BE2C (cell line): ENCODE measurements around the gene ZNF511.

ENCODE experiments used
- DNase-seq: peaks from one replicate; pipeline ENCODE4 v3.0.0-alpha.2; 2020
- H3K27me3 ChIP-seq: fragments of 250-450 bp; sonication (Bioruptor Pico); 2 replicates; pipeline ENCODE4 v1.5.1; 2020; ENCODE audit warnings: mild to moderate bottlenecking
- H3K36me3 ChIP-seq: fragments of 250-450 bp; sonication (Bioruptor Pico); 2 replicates; pipeline ENCODE4 v1.5.1; 2020; ENCODE audit warnings: mild to moderate bottlenecking
- H3K4me1 ChIP-seq: fragments of 250-450 bp; sonication (Bioruptor Pico); 2 replicates; pipeline ENCODE4 v1.5.1; 2020
- H3K4me3 ChIP-seq: 2 replicates; pipeline ENCODE4 v1.5.1; 2011; ENCODE audit warnings: low read depth, low read length
- H3K9me3 ChIP-seq: fragments of 250-450 bp; sonication (Bioruptor Pico); 2 replicates; pipeline ENCODE4 v1.5.1; 2020
- CTCF ChIP-seq: IDR thresholded peaks from 2 replicates; pipeline ENCODE4 v1.5.1; 2012; ENCODE audit warnings: mild to moderate bottlenecking, low read depth, low read length

Gene ZNF511

GRCh38 chr10:133280391-133281059, 28.2 kb upstream of the ZNF511 start:
- no peak for TF ChIP-seq CTCF
- H3K36me3 ChIP-seq, result peaks cover 18% of the 10 kb centered on the region

GRCh38 chr10:133281084-133281483, 27.6 kb upstream of the ZNF511 start:
- Histone ChIP-seq H3K4me3 (no peak overlapping the region), H3K9me3 (no peaks in the 10 kb centered on the region), H3K27me3 (peaks cover 4% of the 10 kb centered on the region), H3K4me1 (peaks cover 3% of the 10 kb centered on the region; the same call in 1 of the 2 replicates), H3K36me3 (peaks cover 18% of the 10 kb centered on the region)
- no peak for TF ChIP-seq CTCF
- DNase-seq, result no peak

More at GRCh38 chr10:133280391-133281059, 28.2 kb upstream of the ZNF511 start:
- peaks cover 10% of the 10 kb centered on the region for H3K27me3 ChIP-seq
- H3K4me1 ChIP-seq, result peaks cover 3% of the 10 kb centered on the region; the same call in 1 of the 2 replicates
- DNase-seq, result no peak
- H3K4me3 ChIP-seq, result no peak overlapping the region
- no peaks in the 10 kb centered on the region for H3K9me3 ChIP-seq

GRCh38 chr10:133281628-133282372, 26.9 kb upstream of the ZNF511 start:
- H3K4me3 ChIP-seq, result no peak overlapping the region
- H3K9me3 ChIP-seq, result no peaks in the 10 kb centered on the region
- peaks cover 18% of the 10 kb centered on the region for H3K36me3 ChIP-seq
- TF ChIP-seq CTCF, result no peak
- no peaks in the 10 kb centered on the region for H3K4me1 ChIP-seq
- no peak for DNase-seq
- H3K27me3 ChIP-seq, result no peaks in the 10 kb centered on the region

GRCh38 chr10:133282846-133283390, 25.8 kb upstream of the ZNF511 start:
- Histone ChIP-seq H3K9me3 (no peaks in the 10 kb centered on the region), H3K36me3 (peaks cover 18% of the 10 kb centered on the region), H3K4me3 (no peak overlapping the region), H3K4me1 (no peaks in the 10 kb centered on the region), H3K27me3 (no peaks in the 10 kb centered on the region)
- DNase-seq, result no peak
- no peak for TF ChIP-seq CTCF

GRCh38 chr10:133283931-133284330, 24.8 kb upstream of the ZNF511 start:
- H3K4me1 ChIP-seq, result no peaks in the 10 kb centered on the region
- no peak overlapping the region for H3K4me3 ChIP-seq
- H3K27me3 ChIP-seq, result no peaks in the 10 kb centered on the region
- TF ChIP-seq CTCF, result no peak
- DNase-seq, result no peak
- peaks cover 23% of the 10 kb centered on the region for H3K36me3 ChIP-seq
- no peaks in the 10 kb centered on the region for H3K9me3 ChIP-seq

GRCh38 chr10:133285217-133285616, 23.5 kb upstream of the ZNF511 start:
- Histone ChIP-seq H3K4me1 (no peaks in the 10 kb centered on the region), H3K9me3 (no peaks in the 10 kb centered on the region), H3K4me3 (no peak overlapping the region), H3K27me3 (no peaks in the 10 kb centered on the region), H3K36me3 (peaks cover 20% of the 10 kb centered on the region)
- TF ChIP-seq CTCF, result no peak
- no peak for DNase-seq
